HEK293 (cell line): Measurements from ENCODE around the gene NRIP1.

Experiments used
- CTCF ChIA-PET: fragments of 350-600 bp; formaldehyde crosslinking; extraction: SDS; loops from one replicate; lab custom pipeline; 2021; ENCODE audit warnings: antibody characterized with exemption; lab: Yijun Ruan, JAX
- POLR2A ChIA-PET: fragments of 300-600 bp; formaldehyde crosslinking; extraction: SDS; loops from one replicate; lab custom pipeline; 2020; ENCODE audit warnings: antibody characterized with exemption, inconsistent platforms; lab: Yijun Ruan, JAX
- H3K27ac ChIP-seq: fragments of 200-500 bp; sonication (Bioruptor generic); 2 replicates; pipeline ENCODE4 v1.5.1; 2014; ENCODE audit warnings: low read depth, low read length, control low read depth, inconsistent platforms; ENCODE audit errors: extremely low read depth
- H3K36me3 ChIP-seq, 2 experiments: fragments of 200-500 bp in 1 of 2; sonication (Bioruptor generic) in 1 of 2; 1 replicate in 1 of 2; 2 replicates in 1 of 2; pipeline ENCODE4 v1.5.1; 2014 to 2017; ENCODE audit warnings: inconsistent platforms in 2 of 2, low read length in 2 of 2; ENCODE audit not compliant: control insufficient read depth in 2 of 2, insufficient read depth in 1 of 2
- H3K4me1 ChIP-seq: fragments of 200-500 bp; sonication (Bioruptor generic); 2 replicates; pipeline ENCODE4 v1.5.1; 2014; ENCODE audit warnings: mild to moderate bottlenecking, low read length, inconsistent platforms; ENCODE audit not compliant: control insufficient read depth, insufficient read depth
- H3K4me3 ChIP-seq: 2 replicates; pipeline ENCODE4 v1.5.1; 2011; ENCODE audit warnings: low read depth, mild to moderate bottlenecking, control low read depth, low read length, moderate library complexity
- H3K9me3 ChIP-seq: fragments of 200-500 bp; sonication (Bioruptor generic); 2 replicates; pipeline ENCODE4 v1.5.1; 2014; ENCODE audit warnings: low read depth, low read length, inconsistent platforms; ENCODE audit not compliant: control insufficient read depth, insufficient read depth
- HOXA7 ChIP-seq: sonication (generic); formaldehyde crosslinking; IDR thresholded peaks from 2 replicates; pipeline ENCODE4 v1.8.1; 2022; ENCODE audit warnings: missing genetic modification reagents, borderline replicate concordance
- MEIS1 ChIP-seq: sonication (generic); formaldehyde crosslinking; IDR thresholded peaks from 2 replicates; pipeline ENCODE4 v1.8.1; 2022; ENCODE audit warnings: missing genetic modification reagents, mild to moderate bottlenecking, borderline replicate concordance
- OSR2 ChIP-seq: fragments of 450-650 bp; formaldehyde crosslinking; IDR thresholded peaks from 2 replicates; pipeline ENCODE4 v1.5.1; 2016; ENCODE audit warnings: missing biosample characterization, missing genetic modification characterization
- PRDM4 ChIP-seq: fragments of 450-650 bp; formaldehyde crosslinking; IDR thresholded peaks from 2 replicates; pipeline ENCODE4 v1.5.1; 2017; ENCODE audit warnings: missing biosample characterization, missing genetic modification characterization
- TCF7L2 ChIP-seq: IDR thresholded peaks from 2 replicates; pipeline ENCODE4 v1.6.1; 2011; ENCODE audit warnings: low read depth, mild to moderate bottlenecking, inconsistent platforms, low read length, moderate library complexity, borderline replicate concordance
- ZBTB49 ChIP-seq: fragments of 450-650 bp; formaldehyde crosslinking; IDR thresholded peaks from 2 replicates; pipeline ENCODE4 v1.5.1; 2016; ENCODE audit warnings: missing biosample characterization, missing genetic modification characterization, low read depth
- ZNF157 ChIP-seq: fragments of 450-650 bp; formaldehyde crosslinking; IDR thresholded peaks from 2 replicates; pipeline ENCODE4 v1.5.1; 2016; ENCODE audit warnings: missing biosample characterization, missing genetic modification characterization
- ZNF175 ChIP-seq: fragments of 450-650 bp; formaldehyde crosslinking; IDR thresholded peaks from 2 replicates; pipeline ENCODE4 v1.5.1; 2016; ENCODE audit warnings: missing biosample characterization, missing genetic modification characterization
- ZNF266 ChIP-seq: fragments of 450-650 bp; formaldehyde crosslinking; IDR thresholded peaks from 2 replicates; pipeline ENCODE4 v1.5.1; 2016; ENCODE audit warnings: missing biosample characterization, missing genetic modification characterization, low read depth
- ZNF292 ChIP-seq: fragments of 450-650 bp; formaldehyde crosslinking; IDR thresholded peaks from 2 replicates; pipeline ENCODE4 v1.5.1; 2016; ENCODE audit warnings: low read depth, missing biosample characterization, missing genetic modification characterization, borderline replicate concordance
- ZNF311 ChIP-seq: fragments of 450-650 bp; formaldehyde crosslinking; IDR thresholded peaks from 2 replicates; pipeline ENCODE4 v1.5.1; 2017; ENCODE audit warnings: missing biosample characterization, missing genetic modification characterization, borderline replicate concordance
- ZNF423 ChIP-seq: fragments of 450-650 bp; formaldehyde crosslinking; IDR thresholded peaks from 2 replicates; pipeline ENCODE4 v1.5.1; 2016; ENCODE audit warnings: missing biosample characterization, missing genetic modification characterization
- ZNF449 ChIP-seq: fragments of 450-650 bp; formaldehyde crosslinking; IDR thresholded peaks from 2 replicates; pipeline ENCODE4 v1.5.1; 2017; ENCODE audit warnings: missing biosample characterization, mild to moderate bottlenecking, missing genetic modification characterization, moderate library complexity
- ZNF529 ChIP-seq: fragments of 450-650 bp; formaldehyde crosslinking; IDR thresholded peaks from 2 replicates; pipeline ENCODE4 v1.5.1; 2017; ENCODE audit warnings: missing genetic modification characterization, missing biosample characterization; ENCODE audit not compliant: insufficient replicate concordance
- ZNF549 ChIP-seq: fragments of 450-650 bp; IDR thresholded peaks from 2 replicates; pipeline ENCODE4 v1.5.1; 2018; ENCODE audit warnings: missing biosample characterization, missing genetic modification characterization, mild to moderate bottlenecking, inconsistent platforms, moderate library complexity
- ZNF555 ChIP-seq: fragments of 450-650 bp; formaldehyde crosslinking; conservative IDR thresholded peaks from 2 replicates; pipeline ENCODE4 v1.5.1; 2017; ENCODE audit warnings: missing biosample characterization, mild to moderate bottlenecking, missing genetic modification characterization, inconsistent platforms
- ZNF585B ChIP-seq: fragments of 450-650 bp; formaldehyde crosslinking; IDR thresholded peaks from 2 replicates; pipeline ENCODE4 v1.5.1; 2016; ENCODE audit warnings: missing biosample characterization, missing genetic modification characterization
- ZNF600 ChIP-seq: fragments of 450-650 bp; formaldehyde crosslinking; IDR thresholded peaks from 2 replicates; pipeline ENCODE4 v1.5.1; 2016; ENCODE audit warnings: missing biosample characterization, missing genetic modification characterization
- ZNF670 ChIP-seq: fragments of 450-650 bp; formaldehyde crosslinking; IDR thresholded peaks from 2 replicates; pipeline ENCODE4 v1.5.1; 2016; ENCODE audit warnings: missing biosample characterization, missing genetic modification characterization, low read depth
- ZNF701 ChIP-seq: fragments of 450-650 bp; formaldehyde crosslinking; IDR thresholded peaks from 2 replicates; pipeline ENCODE4 v1.5.1; 2016; ENCODE audit warnings: missing biosample characterization, missing genetic modification characterization
- ZNF704 ChIP-seq: fragments of 450-650 bp; formaldehyde crosslinking; IDR thresholded peaks from 2 replicates; pipeline ENCODE4 v1.5.1; 2016; ENCODE audit warnings: missing biosample characterization, missing genetic modification characterization
- ZNF747 ChIP-seq: fragments of 450-650 bp; formaldehyde crosslinking; IDR thresholded peaks from 2 replicates; pipeline ENCODE4 v1.5.1; 2016; ENCODE audit warnings: missing biosample characterization, missing genetic modification characterization
- ZNF785 ChIP-seq: fragments of 450-650 bp; formaldehyde crosslinking; IDR thresholded peaks from 2 replicates; pipeline ENCODE4 v1.5.1; 2016; ENCODE audit warnings: missing biosample characterization, missing genetic modification characterization
- ZNF843 ChIP-seq: fragments of 450-650 bp; formaldehyde crosslinking; IDR thresholded peaks from 2 replicates; pipeline ENCODE4 v1.5.1; 2016; ENCODE audit warnings: missing biosample characterization, missing genetic modification characterization
- ZSCAN5A ChIP-seq: fragments of 450-650 bp; formaldehyde crosslinking; IDR thresholded peaks from 2 replicates; pipeline ENCODE4 v1.5.1; 2016; ENCODE audit warnings: missing biosample characterization, missing genetic modification characterization

NRIP1 gene

GRCh38 chr21:15020797-15021196 lies 44.0 kb downstream of the NRIP1 start:
- Histone ChIP-seq H3K4me3 (no peak overlapping the region), H3K27ac (no peak overlapping the region), H3K4me1 (peaks cover 4% of the 10 kb centered on the region), H3K36me3 (peaks cover 0 to 3% of the 10 kb centered on the region in 2 experiments; a peak in 1 of 3 replicates), H3K9me3 (no peaks in the 10 kb centered on the region)
- CTCF ChIA-PET, result no interaction called here
- POLR2A ChIA-PET, result interaction anchor here (0.6 kb wide), 1 partner anchor 88 kb away, joined by 4 read pairs; no protein-coding TSS in a partner anchor
- TF ChIP-seq ZNF600 (tag by site-specific recombination) (no peak), MEIS1 (CRISPR knock-in tag) (no peak), ZNF843 (no peak), PRDM4 (no peak), ZNF704 (tag by site-specific recombination) (no peak), TCF7L2 (no peak), ZNF292 (no peak), ZNF175 (tag by site-specific recombination) (no peak), ZSCAN5A (tag by site-specific recombination) (no peak), ZNF747 (tag by site-specific recombination) (no peak), ZNF266 (tag by site-specific recombination) (no peak), ZNF585B (tag by site-specific recombination) (no peak), ZNF529 (tag by site-specific recombination) (no peak), ZNF311 (tag by site-specific recombination) (no peak)

- Histone ChIP-seq H3K36me3 (peaks cover 0 to 3% of the 10 kb centered on the region in 2 experiments; a peak in 1 of 3 replicates), H3K9me3 (no peaks in the 10 kb centered on the region), H3K4me1 (peaks cover 4% of the 10 kb centered on the region), H3K27ac (no peak overlapping the region), H3K4me3 (no peak overlapping the region)
- CTCF ChIA-PET, result no interaction called here
- POLR2A ChIA-PET, result no interaction called here
- no peak for TF ChIP-seq ZNF157 (tag by site-specific recombination)
- no peak for TF ChIP-seq ZNF555 (tag by site-specific recombination)
- TF ChIP-seq ZNF423 (tag by site-specific recombination), result no peak
- TF ChIP-seq ZNF670, result no peak
- TF ChIP-seq PRDM4, result no peak
- TF ChIP-seq ZNF549 (tag by site-specific recombination), result no peak
- TF ChIP-seq ZNF785 (tag by site-specific recombination), result no peak
- TF ChIP-seq OSR2 (tag by site-specific recombination), result no peak
- no peak for TF ChIP-seq ZNF701 (tag by site-specific recombination)
- no peak for TF ChIP-seq HOXA7
- no peak for TF ChIP-seq ZNF600 (tag by site-specific recombination)
- no peak for TF ChIP-seq ZBTB49 (tag by site-specific recombination)
- TF ChIP-seq ZNF449 (tag by site-specific recombination), result no peak
Observed at GRCh38 chr21:15018382-15018781, 46.4 kb downstream of the NRIP1 start.
